OCI-LY7 (cell line): ENCODE data around the gene ANKS6. TPM values are rescaled to one million over a fixed set of nuclear protein-coding genes. Genes with fewer than 3 reads are reported as not detected.

ENCODE experiments used
- BruUV-seq: library from RNA; stranded (reverse); fragments of 400-500 nt; replicated peaks from 2 replicates; lab custom pipeline; 2021; lab: Mats Ljungman, UMichigan
- CTCF ChIA-PET: fragments of 300-600 bp; sonication (Branson Sonifier 250); formaldehyde crosslinking; loops from one replicate; lab custom pipeline; 2022; ENCODE audit warnings: antibody characterized with exemption; ENCODE audit not compliant: unreplicated experiment; lab: Charles Lee
- POLR2A ChIA-PET: fragments of 300-600 bp; sonication (Branson Sonifier 250); formaldehyde crosslinking; loops from one replicate; lab custom pipeline; 2022; ENCODE audit warnings: antibody characterized with exemption; lab: Charles Lee
- DNase-seq: peaks from one replicate; pipeline ENCODE4 v3.0.0-alpha.2; 2015; ENCODE audit warnings: low spot score
- H2AFZ ChIP-seq: fragments of 200-600 bp; sonication (generic), shearing (Covaris generic); 2 replicates; pipeline ENCODE4 v1.6.1; 2014; ENCODE audit warnings: mild to moderate bottlenecking, antibody characterized with exemption, low read length, moderate library complexity
- H3K27ac ChIP-seq: fragments of 200-600 bp; sonication (generic); 2 replicates; pipeline ENCODE4 v1.5.1; 2014; ENCODE audit warnings: mixed run types, low read depth, mild to moderate bottlenecking, moderate library complexity, low read length, inconsistent platforms; ENCODE audit not compliant: poor library complexity, severe bottlenecking
- H3K36me3 ChIP-seq: fragments of 200-600 bp; sonication (generic); 2 replicates; pipeline ENCODE4 v1.6.1; 2014; ENCODE audit warnings: mild to moderate bottlenecking, antibody characterized with exemption, low read length, moderate library complexity, mixed read lengths; ENCODE audit not compliant: insufficient read depth
- H3K4me1 ChIP-seq: fragments of 200-600 bp; sonication (generic); 2 replicates; pipeline ENCODE4 v1.5.1; 2014; ENCODE audit warnings: mild to moderate bottlenecking, low read length; ENCODE audit not compliant: insufficient read depth, poor library complexity, severe bottlenecking
- H3K4me2 ChIP-seq: fragments of 200-600 bp; sonication (generic); 2 replicates; pipeline ENCODE4 v1.6.1; 2014; ENCODE audit warnings: mild to moderate bottlenecking, low read length
- H3K4me3 ChIP-seq: fragments of 200-600 bp; sonication (generic); 2 replicates; pipeline ENCODE4 v1.5.1; 2014; ENCODE audit warnings: mild to moderate bottlenecking, low read depth, low read length; ENCODE audit not compliant: poor library complexity, severe bottlenecking
- H3K79me2 ChIP-seq: fragments of 200-600 bp; sonication (generic); 2 replicates; pipeline ENCODE4 v1.6.1; 2016; ENCODE audit warnings: low read depth, mild to moderate bottlenecking, low read length, moderate library complexity, mixed read lengths; ENCODE audit not compliant: insufficient read depth
- H3K9me2 ChIP-seq: fragments of 200-600 bp; sonication (generic); 2 replicates; pipeline ENCODE4 v1.6.1; 2016; ENCODE audit warnings: mild to moderate bottlenecking, low read length, mixed read lengths; ENCODE audit not compliant: insufficient read depth
- H3K9me3 ChIP-seq: fragments of 200-600 bp; sonication (generic); 2 replicates; pipeline ENCODE4 v1.6.1; 2014; ENCODE audit warnings: mild to moderate bottlenecking, mixed run types, low read length, mixed read lengths
- H4K20me1 ChIP-seq: fragments of 200-600 bp; sonication (generic); 2 replicates; pipeline ENCODE4 v1.6.1; 2014; ENCODE audit warnings: mild to moderate bottlenecking, antibody characterized with exemption, low read length, moderate library complexity, mixed read lengths; ENCODE audit not compliant: insufficient read depth
- EZH2phosphoT487 ChIP-seq: fragments of 200-600 bp; sonication (generic); IDR thresholded peaks from 2 replicates; pipeline ENCODE4 v1.6.1; 2018; ENCODE audit warnings: low read depth, borderline replicate concordance, mild to moderate bottlenecking, mixed run types, antibody characterized with exemption, low read length, moderate library complexity, mixed read lengths
- intact Hi-C: fragments of 100-400 bp; cut with micrococcal nuclease; formaldehyde crosslinking; loops from one replicate; pipeline ENCODE4 v1.10.0; 2022; ENCODE audit not compliant: unreplicated experiment
- total RNA-seq, 2 experiments: library from RNA; depleted of rRNA in 1 of 2; stranded (reverse); fragments of >200 nt in 1 of 2; shearing (Covaris generic) in 1 of 2; gene quantifications; 2 replicates each; pipeline ENCODE4 v1.2.3, GENCODE V29; 2014 to 2022
- TF ChIP-seq, protein P1 (sequence below): fragments of 200-600 bp; sonication (generic); conservative IDR thresholded peaks from 2 replicates; pipeline ENCODE4 v1.5.1; 2014; ENCODE audit warnings: mild to moderate bottlenecking, antibody characterized with exemption, low read length, moderate library complexity, mixed read lengths

Gene ANKS6
- total RNA-seq, 2 experiments from 2014 or later: 22.2 to 28.5 TPM

DNA sequence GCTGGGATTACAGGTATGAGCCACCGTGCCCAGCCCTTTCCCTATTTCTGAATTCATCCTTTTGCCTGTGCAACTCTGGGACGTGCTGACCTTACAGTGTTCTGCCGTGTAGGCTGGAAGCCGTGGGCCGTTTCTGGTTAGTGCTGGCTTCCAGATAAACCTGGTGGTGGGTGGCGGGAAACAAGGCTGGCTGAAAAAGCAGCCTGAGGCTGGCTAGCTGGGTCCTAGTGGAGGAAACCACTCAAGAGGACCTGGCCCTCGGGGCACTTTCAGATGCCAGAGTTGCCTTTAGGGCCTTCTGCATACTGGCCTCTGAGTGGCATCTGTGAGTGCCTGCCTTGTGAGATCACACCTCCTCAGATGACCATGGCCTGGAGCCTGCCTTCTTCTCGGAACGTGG lies 38.0 kb upstream of the ANKS6 start:
- H3K27ac ChIP-seq: no peak overlapping the region
- ChIA-PET CTCF (no interaction called here), POLR2A (no interaction called here)
- no peaks in the 10 kb centered on the region for H3K9me2 ChIP-seq
- no peak overlapping the region for H3K4me2 ChIP-seq
- no peak for TF ChIP-seq EZH2phosphoT487
- TF ChIP-seq, protein P1, sequence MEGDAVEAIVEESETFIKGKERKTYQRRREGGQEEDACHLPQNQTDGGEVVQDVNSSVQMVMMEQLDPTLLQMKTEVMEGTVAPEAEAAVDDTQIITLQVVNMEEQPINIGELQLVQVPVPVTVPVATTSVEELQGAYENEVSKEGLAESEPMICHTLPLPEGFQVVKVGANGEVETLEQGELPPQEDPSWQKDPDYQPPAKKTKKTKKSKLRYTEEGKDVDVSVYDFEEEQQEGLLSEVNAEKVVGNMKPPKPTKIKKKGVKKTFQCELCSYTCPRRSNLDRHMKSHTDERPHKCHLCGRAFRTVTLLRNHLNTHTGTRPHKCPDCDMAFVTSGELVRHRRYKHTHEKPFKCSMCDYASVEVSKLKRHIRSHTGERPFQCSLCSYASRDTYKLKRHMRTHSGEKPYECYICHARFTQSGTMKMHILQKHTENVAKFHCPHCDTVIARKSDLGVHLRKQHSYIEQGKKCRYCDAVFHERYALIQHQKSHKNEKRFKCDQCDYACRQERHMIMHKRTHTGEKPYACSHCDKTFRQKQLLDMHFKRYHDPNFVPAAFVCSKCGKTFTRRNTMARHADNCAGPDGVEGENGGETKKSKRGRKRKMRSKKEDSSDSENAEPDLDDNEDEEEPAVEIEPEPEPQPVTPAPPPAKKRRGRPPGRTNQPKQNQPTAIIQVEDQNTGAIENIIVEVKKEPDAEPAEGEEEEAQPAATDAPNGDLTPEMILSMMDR: no peak
- intact Hi-C loops: no loop called here
- no peaks in the 10 kb centered on the region for H3K4me1 ChIP-seq
- no peaks in the 10 kb centered on the region for H3K79me2 ChIP-seq
- no peaks in the 10 kb centered on the region for H3K9me3 ChIP-seq
- no peaks in the 10 kb centered on the region for H4K20me1 ChIP-seq
- H3K36me3 ChIP-seq: no peaks in the 10 kb centered on the region
- no peak overlapping the region for H2AFZ ChIP-seq
- BruUV-seq: no TSS peak
- no peak overlapping the region for H3K4me3 ChIP-seq
- no peak for DNase-seq

DNA sequence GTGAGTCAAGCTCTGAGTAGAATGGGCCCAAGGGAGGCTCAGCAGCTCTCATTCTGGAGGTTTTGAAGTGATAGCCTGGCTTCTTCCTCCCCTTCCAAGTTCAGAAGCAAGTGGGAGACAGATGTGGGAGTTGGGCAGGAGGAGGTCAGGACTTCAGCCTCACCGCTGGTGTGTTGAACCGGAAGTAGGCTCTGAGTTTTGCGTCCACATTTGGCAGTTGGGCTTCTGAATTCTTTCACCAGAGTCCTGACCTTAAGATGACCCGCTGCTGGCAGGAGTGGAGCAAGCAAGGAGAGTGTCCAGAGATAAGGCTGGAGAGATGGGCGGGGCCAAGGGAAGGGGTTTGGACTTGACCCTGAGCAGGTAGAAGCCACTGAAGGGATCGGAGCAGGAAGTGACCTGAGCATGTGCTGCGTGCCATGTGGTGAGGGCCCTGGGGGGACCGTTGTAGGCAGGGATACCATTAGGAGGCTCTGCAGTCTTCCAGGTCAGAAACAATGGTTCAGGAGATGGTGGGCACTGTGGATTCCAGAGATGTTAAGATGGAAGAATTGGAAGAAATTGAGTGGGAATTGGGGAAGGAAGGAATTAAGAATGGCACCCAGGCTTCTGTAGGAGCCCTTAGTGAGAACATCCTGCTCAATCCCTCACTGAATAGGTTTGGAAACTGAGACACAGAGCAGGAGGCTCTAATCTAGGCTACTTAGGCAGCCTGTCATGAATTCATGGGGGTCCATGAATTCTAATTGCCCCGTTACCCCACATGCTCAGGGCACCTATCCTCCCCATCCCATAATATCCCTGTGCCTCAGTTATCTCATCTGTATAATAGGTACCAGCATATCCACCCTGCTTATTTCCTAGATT lies 37.0 kb upstream of the ANKS6 start:
- Histone ChIP-seq H3K27ac (no peak overlapping the region), H2AFZ (no peak overlapping the region), H3K4me1 (no peaks in the 10 kb centered on the region), H3K79me2 (no peaks in the 10 kb centered on the region), H3K36me3 (no peaks in the 10 kb centered on the region), H3K9me2 (no peaks in the 10 kb centered on the region), H3K9me3 (no peaks in the 10 kb centered on the region), H3K4me2 (no peak overlapping the region), H3K4me3 (no peak overlapping the region), H4K20me1 (no peaks in the 10 kb centered on the region)
- ChIA-PET CTCF (no interaction called here), POLR2A (no interaction called here)
- DNase-seq: no peak
- no TSS peak for BruUV-seq
- TF ChIP-seq, protein P1: no peak
- no peak for TF ChIP-seq EZH2phosphoT487
- intact Hi-C loops: no loop called here

DNA sequence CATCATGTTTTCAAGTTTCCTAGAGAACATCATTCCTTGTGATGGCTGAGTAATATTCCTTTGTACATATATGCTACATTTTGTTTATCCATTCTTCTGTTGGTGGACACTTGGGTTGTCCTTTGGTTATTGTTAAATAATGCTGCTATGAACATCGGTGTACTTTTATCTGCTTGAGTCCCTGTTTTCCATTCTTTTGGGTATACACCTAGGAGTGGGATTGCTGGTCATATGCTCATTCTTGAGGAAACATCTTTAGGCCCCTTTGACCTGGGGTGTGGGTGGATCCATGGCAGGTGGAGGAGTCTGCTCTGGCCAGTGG lies 36.4 kb upstream of the ANKS6 start:
- Histone ChIP-seq H3K9me2 (no peaks in the 10 kb centered on the region), H3K4me1 (no peaks in the 10 kb centered on the region), H3K4me2 (no peak overlapping the region), H3K36me3 (no peaks in the 10 kb centered on the region), H3K4me3 (no peak overlapping the region), H3K9me3 (no peaks in the 10 kb centered on the region), H2AFZ (no peak overlapping the region), H3K79me2 (no peaks in the 10 kb centered on the region), H3K27ac (no peak overlapping the region), H4K20me1 (no peaks in the 10 kb centered on the region)
- POLR2A ChIA-PET: no interaction called here
- intact Hi-C loops: no loop called here
- no peak for DNase-seq
- no peak for TF ChIP-seq EZH2phosphoT487
- TF ChIP-seq, protein P1: no peak
- CTCF ChIA-PET: no interaction called here
- BruUV-seq: no TSS peak
